GM19043 (cell line): Measurements from ENCODE around the gene ANKRD23.

Source experiments
- ATAC-seq: cut with Tn5 transposase; IDR thresholded peaks from one replicate; pipeline ENCODE4 v1.9.1; 2021; ENCODE audit warnings: low read depth; ENCODE audit not compliant: unreplicated experiment

ANKRD23 gene

DNA sequence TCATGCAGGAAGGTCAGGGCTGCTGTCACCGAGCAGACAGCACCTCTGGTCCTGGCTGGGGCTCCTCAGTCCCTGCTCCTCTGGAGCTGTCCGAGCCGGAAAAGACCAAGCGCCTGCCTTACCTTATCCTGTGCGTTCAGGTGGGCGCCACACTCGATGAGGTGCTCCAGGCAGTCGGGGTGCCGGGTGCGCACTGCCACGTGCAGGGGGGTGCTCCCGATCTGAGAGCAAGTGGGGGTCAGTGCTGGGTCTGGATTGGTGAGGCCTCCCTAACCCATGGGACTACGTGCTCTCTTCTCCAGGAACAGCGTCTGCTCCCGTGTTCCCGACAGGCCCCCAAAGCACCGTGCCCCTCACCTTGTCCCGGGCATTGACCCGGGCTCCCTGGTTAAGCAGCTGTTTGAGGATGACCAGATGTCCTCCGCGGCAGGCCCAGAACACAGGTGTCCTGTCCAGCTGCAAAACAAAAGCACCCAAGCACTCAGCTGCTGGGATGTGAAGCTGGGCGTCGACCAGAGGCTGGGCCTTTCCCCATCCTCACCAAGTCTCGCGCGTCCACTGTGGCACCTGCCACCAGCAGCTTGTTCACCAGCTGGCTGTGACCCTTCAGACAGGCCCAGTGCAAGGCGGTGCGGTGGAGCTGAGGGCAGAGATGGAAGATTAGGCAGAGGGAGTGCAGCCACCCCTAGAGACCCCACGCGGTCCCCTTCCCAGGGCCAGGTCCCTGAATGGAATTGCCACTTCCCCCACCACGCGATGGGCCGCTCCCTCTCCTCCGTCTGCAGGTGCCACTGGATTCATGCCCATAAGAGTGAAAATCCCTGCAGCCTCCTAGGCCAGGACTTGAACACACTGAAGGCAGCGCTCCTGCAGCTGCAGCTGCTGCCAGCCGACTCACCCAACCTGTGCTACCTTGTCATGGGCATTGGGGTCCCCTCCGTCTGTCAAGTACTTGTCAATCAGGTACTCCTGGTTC is 3.7 kb downstream of the ANKRD23 start:
- no peak for ATAC-seq

DNA sequence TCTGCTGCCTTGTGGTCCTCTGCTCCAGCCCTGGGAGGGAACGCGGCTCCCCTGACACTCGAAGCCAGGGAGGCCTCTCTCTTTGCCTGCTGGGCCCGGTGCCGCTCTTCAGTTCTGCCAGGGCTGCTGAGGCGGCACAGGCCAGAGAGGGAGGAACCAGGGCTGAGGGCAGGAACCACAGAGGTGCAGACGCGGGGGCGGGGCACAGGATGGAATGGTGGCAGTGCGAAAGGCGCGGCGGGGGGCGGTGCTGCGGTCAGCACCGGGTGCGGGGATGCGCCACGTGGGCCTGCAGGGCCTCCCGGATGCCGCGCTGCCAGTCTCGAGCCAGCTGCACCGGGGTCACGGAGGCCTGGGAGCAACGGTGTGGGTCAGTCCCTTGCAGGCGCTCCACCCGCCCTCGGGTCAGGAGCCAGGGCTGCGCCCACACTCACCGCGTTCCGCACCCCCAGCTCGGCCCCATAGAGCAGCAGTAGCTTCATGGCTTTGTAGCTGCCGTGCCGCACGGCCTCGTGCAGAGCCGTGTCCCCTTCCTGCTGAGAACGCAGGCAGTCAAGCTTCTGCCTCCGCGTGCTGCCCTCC is 4.4 kb downstream of the ANKRD23 start:
- peak; percentile 54 for ATAC-seq

DNA sequence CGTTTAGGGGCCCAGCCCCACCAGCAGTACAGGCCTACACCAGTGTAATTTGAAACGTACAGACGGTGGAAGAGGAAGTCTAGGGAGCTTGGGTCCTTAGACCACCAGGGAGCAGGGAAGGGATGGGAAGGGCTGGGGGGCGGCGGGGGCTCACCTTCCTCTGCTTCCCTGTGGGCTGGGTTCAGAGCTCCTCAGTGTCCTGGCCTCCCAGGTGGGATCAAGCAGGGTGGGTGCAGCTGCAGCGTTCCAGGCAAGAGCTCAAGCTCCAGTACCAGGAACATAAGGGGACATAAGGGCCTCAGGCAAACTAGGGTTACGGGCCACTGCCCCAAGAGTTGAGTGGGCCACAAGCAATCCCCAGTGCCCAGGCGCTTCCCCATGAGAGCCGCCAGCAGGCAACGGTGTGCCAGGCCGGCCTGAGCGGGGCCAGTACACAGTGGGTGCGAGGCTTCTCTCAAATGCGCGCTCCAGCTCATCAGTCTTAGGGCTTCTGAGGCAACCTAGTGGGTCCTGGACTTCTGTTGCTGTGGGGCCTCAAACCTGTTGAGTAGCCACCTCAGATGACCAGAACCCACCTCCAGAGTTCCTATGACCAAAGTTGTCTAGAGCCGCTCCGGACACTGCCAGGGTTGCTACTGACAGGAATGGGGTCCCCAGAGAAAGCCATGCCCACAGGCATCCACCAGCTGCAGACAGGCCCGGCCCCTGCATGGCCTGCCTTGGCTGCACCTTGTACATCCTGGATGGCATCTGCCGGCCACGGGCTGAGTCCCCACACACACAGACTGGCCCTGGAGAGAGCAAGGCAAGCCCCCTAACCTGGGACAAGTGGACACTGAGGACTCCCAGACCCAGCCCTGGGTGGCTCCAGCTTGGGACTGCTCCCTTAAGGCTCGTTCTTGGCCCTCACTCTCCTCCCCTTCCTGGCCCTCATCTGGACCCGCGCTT is 5.2 kb downstream of the ANKRD23 start:
- ATAC-seq, result no peak

DNA sequence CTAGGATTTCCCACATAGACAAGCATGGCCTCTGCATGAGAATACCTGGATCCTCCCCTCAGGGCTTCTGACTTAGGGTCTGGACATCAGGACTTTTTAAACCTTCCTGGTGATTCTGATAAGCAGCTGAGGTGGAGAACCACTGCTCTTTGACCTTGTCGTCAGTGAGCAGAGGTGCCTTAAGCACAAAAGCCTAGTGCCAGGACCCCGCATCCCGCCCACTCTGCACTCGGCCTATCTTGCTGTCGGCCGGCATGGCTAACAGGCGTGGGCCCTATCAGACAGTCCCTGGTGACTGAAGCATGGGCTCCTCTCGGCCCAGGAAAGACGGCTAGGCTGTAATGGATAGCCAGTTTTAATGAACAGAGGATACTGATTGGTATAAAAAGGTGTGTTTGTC is 6.2 kb downstream of the ANKRD23 start:
- ATAC-seq, result no peak

DNA sequence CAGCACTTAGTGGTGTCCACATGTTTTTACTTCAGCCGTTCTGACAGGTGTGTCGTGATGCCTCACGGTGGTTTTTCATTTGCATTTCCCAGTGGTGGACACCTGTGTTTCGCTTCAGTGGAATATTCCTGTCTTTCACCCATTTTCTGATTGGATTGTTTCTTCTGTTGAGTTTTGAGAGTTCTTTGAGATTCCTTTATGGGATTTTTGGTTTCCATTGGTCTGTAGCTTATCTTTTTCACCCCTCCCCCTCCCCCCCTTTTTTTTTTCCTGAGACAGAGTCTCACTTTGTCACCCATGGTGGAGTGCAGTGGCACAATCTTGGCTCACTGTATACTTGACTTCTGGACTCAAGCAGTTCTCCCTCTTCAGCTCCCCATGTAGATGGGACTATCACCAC is 8.0 kb downstream of the ANKRD23 start:
- ATAC-seq, result no peak

DNA sequence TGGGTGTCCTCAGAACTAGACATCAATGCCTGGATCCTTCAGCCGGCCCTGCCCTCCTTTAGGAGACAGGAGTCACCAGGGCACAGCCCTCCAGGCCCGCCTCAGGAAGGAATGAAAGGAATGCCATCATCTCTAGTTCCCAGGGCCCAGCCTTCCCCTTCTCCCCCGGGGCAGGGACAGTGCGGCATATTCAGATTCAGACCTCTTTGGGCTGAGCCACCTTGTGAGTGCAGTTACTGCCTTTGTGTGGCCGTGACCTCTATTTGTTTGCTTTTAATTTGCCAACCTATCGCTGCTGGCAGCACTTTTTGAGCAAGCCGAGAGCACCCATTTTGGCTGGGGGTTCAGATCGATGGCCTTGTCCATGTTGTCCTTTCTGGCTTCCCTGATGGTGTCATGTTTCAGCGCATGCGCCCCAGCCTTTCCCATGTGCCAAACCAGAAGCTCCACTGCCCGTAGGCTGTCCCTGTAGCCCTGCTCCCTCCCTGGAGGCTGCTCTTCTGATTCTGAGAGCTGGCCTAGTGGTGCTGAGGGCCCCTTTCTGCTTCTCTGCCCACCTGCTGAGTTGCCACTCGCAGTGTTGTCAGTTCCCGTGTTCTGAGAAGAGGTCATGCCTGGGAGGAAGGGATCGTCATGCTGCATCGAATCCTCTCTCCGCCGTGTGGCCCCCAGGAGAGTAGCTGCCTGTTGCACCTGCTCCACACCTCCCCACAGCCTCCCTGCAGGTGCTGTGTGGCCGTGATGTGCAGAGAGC is 10.9 kb downstream of the ANKRD23 start:
- no peak for ATAC-seq

DNA sequence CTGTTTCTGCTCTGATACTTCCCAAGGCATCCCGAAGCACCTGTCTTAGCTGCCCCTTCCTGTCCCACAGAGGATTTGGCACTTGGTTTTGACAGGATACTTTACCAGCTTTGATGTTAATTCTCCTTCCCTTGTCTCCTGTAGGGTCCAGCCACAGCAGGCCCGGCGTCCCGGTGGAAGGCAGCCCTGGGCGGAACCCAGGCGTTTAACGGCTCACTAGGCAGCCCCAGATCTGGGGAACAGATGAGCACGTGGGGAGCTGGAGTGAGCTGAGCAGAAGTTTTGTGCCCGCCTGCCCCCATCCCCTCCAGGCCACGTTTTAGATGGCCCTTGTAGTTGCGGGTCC is 11.4 kb downstream of the ANKRD23 start:
- ATAC-seq, result no peak

DNA sequence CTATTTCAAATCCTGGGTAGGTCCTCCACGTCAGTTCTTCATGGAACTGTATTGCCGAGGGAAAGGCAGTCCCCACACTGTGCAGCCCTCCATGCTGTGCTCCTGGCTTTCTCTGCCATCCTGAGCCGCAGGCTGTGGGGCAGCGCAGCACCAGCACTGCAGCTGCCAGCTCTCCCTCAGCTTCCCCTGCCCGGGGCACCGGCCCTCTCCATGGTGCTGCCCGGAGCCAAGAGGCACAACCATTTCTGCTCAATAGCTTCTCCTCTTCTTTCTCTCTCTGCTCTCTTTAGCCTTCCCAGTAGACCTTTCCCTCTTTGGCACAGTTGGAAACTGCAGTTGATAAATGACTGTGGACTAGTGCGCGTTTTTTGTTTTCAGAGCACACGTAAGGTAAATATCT is 12.1 kb downstream of the ANKRD23 start:
- ATAC-seq, result no peak

DNA sequence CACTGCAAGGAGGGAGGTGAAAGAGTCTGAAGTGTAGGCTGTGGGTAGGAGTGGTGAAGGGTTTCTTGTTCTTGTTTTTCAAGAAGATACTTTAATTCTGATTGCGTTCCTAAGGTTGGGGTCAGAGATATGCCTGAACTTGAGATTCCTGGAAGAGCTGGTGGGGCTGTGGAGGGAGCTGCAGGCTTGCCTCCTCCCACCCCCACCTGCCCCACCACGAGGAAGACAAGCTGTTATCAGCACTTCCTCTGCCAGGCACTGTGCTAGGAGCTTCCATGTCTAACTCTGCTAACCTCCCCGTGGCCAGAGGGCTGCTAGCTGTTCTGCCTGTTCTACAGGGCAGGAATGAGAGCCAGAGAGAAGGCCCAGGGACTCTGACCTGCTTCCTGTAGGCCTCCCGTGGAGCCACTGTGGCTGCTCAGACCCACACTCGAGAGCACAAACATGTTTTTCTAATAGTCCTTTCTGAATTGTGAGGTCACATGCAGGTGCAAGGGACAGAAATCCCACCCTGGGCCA is 13.7 kb downstream of the ANKRD23 start:
- no peak for ATAC-seq

DNA sequence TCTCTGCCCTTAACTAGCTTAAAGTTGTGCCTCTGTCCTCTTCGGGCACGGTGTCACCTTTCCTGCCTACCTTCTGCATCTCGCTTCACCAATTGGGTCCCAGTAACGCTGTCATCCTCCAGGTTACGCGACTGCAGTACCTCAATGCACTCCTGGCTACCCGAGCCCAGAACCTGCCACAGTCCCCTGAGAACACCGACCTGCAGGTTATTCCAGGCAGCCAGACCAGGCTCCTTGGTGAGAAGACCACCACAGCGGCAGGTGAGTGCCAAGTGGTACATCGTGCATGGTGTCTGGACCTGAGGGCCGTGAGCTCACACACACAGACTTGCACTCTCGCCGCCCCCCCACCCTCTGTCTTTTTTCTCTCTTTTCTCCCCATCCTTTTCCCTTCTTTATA is 14.9 kb downstream of the ANKRD23 start:
- ATAC-seq, result no peak

DNA sequence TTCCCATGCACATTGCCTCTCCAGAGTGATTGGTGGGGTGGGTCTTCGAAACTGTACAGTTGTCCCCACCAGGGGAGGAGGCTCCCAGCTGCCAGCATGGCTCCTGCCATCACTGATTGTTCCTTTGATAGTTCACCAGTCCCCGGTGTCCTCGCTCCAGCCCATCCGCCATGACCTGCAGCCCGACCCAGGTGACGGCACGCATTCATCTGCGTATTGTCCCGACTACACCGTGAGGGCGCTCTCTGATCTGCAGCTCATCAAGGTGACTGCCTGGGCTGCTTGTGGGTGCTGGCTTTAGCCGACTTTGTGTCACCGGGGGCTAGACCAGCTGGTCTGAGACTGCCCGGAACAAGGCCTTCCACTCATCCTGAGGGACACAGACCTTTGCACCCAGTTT is 15.4 kb downstream of the ANKRD23 start:
- ATAC-seq, result no peak

DNA sequence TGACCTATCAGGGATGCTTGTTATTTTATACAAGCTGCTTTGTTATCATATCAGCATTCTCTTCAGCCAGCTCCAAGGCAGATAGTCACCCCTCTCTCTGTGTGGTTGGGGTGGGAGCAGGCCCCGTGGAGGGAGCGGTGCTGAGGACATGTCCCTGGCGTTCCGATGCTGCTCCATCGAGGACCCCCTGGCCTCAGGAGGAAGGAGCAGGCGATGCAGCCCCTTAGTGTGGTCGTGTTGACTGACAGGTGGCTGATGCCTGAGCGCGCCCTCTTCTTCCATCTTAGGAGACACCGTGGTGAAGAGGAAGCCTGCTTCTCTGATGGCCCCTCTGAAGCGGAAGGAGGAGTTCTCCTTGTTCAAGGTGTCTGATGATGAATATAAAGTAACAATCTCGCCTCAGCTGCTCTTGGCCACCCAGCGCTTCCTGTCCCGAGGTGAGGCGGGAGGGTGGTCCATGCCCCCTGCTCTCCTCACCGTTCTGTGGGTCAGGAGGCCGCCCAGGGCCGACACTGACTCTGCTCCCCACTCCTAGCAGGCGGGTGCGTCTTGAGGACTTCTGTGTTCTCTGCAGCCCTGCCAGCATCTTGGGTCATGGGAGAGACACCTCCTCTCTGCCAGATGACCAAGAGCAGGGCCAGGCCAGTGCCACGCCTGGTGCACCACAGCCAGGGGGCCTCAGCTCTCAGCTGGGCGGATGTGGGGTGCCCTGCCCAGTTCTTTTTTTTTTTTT is 17.1 kb downstream of the ANKRD23 start:
- ATAC-seq, result no peak

DNA sequence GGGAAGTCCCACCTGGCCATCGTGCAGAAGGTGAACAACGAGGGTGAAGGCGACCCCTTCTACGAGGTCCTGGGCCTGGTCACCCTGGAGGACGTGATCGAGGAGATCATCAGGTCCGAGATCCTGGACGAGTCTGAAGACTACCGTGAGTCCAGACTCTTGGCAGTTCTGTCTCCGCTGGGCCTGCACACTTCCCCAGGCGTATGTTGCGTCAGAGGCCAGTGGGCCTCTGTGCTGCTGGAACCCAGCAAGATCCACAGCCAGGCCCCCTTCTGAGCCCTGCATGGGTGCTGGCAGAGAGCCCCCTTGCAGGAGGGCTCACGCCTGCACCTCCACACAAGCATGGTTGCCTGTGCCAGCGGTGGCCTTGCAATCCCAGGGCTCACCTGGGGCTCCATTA is 18.8 kb downstream of the ANKRD23 start:
- no peak for ATAC-seq

DNA sequence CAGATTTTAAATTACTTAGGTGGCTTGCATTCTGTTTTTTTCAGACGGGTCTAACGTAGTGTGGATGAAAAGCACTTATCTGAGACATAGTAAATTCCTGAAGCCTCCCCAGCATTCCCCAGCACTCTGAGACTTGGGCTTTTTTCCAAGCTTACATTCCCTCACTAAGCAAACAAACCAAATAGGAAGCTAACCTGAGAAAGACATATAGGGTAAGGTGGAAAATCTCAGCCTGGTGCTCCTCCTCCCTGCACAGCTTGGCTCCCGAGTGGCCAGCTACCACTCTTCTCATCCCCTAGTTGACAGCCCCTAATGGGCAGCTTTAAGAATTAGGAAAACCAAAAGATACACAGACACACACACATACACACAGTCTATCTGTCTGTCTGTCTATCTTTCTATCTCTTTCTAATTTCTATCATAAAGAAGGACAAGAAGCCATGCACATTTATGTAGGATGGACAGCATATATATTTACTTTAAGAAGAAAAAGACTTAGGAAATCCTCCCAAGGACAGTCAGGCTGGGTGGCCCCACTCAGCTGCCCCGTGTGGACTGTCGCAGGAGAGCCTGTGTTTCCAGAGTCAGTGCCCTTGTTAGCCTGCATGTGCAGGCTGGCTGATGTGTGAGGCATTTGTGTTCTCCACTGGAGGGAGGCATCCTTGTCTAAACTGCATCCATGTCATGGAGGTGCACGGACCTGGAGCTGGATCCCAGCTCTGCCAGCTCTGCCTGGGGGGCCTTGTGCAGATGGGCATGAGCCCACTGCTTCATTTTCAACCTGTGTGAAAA is 19.5 kb downstream of the ANKRD23 start:
- ATAC-seq, result no peak

DNA sequence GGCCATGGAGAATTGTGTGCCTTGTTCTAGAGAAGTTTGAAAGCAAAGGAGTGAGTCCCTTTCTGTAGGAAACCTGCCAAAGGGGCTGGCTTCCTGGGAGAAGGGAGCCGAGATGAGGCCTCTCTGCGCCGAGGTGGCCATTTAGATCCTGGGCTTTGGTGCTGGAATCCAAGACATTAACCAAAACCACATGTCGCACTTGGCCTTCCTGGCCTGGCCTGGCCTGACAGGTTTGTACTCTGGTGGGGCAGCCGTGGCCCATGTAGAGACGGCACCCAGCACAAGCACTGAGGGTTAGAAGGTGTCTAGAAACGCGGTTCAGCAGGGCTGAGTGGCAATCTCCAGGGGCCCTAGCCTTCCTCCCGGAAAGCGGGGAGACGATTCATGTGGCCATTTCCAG is 20.6 kb downstream of the ANKRD23 start:
- ATAC-seq, result no peak

DNA sequence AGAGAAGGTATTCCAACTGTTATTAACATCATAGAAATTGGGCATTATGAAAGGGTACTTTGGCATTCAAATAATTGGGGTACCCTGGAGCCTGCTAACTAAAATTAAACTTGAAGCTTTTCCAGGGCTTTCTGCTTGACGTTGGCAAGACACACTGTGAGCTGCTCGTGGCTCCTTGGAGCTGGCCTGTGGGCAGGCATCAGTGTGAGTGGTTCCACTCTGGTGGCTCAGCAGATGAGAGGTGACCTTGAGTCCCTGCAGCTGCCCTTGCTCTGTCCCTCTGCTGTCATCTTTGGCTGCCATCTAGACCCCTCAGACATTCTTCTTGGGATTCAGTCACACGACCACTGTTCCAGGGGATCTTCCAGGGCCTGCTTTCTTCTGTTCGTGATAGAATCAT is 21.0 kb downstream of the ANKRD23 start:
- no peak for ATAC-seq

DNA sequence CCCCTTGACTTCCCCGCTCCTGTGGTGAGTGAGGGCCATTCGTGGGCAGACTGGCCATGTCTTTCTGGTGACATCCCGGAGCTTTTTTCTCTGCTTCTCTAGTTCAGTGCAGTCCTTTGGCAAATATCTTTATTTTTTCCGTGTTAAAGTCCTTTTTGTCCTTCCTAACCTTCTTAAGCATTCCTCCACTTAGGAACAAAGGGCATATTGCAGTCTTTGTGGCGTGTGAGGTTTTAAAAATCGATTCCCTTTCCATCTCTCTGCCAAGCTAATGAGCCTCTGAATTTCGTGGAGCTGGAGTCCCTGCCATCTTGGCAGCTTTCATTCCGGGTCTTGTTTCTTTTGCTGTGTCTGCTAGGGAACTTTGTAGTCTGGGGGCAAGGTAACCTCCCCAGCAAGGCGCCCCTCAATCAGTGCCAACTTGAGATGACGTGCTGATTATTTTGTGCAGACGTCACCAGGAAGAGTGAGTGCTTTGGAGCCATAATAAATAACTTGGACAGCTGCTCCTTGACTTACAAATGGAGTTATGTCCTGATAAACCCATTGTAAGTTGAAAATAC is 22.6 kb downstream of the ANKRD23 start:
- no peak for ATAC-seq

DNA sequence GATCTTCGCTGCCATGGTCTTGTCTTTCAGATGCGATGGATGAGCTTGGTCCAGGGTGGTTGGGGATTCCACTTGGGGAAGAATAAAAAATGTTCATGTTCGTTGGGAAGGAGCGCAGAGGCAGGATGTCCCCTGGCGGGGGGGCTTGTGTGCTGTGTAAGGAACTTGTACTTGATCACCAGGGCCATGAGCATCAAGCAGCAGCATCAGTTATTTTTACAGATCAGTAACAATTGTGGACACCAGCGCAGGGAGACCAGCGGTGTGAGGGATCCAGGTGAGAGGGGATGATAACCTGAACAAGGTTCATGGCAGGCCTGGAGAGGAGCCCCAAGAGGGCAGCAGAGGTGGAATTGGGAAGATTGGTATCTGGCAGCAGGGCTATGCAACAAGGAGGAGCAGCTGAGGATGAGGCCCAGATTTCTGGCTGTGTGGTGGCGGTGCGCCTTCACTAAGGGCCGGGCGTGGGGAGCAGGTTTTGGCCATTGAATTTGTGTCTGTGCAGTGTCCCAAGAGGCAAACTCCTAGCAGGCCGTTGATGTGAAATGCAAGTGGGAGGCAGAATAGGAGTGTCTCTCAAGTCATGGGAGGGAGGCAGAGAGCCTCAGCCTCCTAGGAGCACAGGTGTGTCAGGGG is 23.8 kb downstream of the ANKRD23 start:
- no peak for ATAC-seq
